Measurements from ENCODE around the gene ARHGAP23. TPM values are rescaled to one million over a fixed set of nuclear protein-coding genes. Genes with fewer than 3 reads are reported as not detected.
"Not testable (repeated sequence)": the region's sequence is repeated elsewhere in the genome, so short reads cannot be mapped to it uniquely, and the experiment has no call there.

Gene ARHGAP23
- total RNA-seq, 1 donor from 2014 or later, result 145 TPM

GRCh38 chr17:38460716-38461630, 32.7 kb downstream of the ARHGAP23 start:
- no peak for DNase-seq (ENCODE audit: extremely low read depth, low read depth, low spot score)

- DNase-seq (ENCODE audit: extremely low read depth, low read depth, low spot score), result no peak
Measured at GRCh38 chr17:38461683-38462082, 33.4 kb downstream of the ARHGAP23 start.

- DNase-seq (ENCODE audit: extremely low read depth, low read depth, low spot score), result no peak
Measured at GRCh38 chr17:38463451-38463858, 35.2 kb downstream of the ARHGAP23 start.

GRCh38 chr17:38464251-38464722, 36.0 kb downstream of the ARHGAP23 start:
- no peak for DNase-seq (ENCODE audit: extremely low read depth, low read depth, low spot score)

GRCh38 chr17:38464723-38465390, 36.6 kb downstream of the ARHGAP23 start:
- DNase-seq (ENCODE audit: extremely low read depth, low read depth, low spot score), result no peak

- no peak for DNase-seq (ENCODE audit: extremely low read depth, low read depth, low spot score)
Measured at GRCh38 chr17:38465391-38466345, 37.4 kb downstream of the ARHGAP23 start.

GRCh38 chr17:38466346-38467315, 38.4 kb downstream of the ARHGAP23 start:
- no peak for DNase-seq (ENCODE audit: extremely low read depth, low read depth, low spot score)

GRCh38 chr17:38467491-38467890, 39.2 kb downstream of the ARHGAP23 start:
- no peak for DNase-seq (ENCODE audit: extremely low read depth, low read depth, low spot score)

- no peak for DNase-seq (ENCODE audit: extremely low read depth, low read depth, low spot score)
Measured at GRCh38 chr17:38469875-38470274, 41.6 kb downstream of the ARHGAP23 start.

GRCh38 chr17:38471253-38471652, 43.0 kb downstream of the ARHGAP23 start:
- DNase-seq (ENCODE audit: extremely low read depth, low read depth, low spot score), result not testable (repeated sequence)

GRCh38 chr17:38474666-38475065, 46.4 kb downstream of the ARHGAP23 start:
- not testable (repeated sequence) for DNase-seq (ENCODE audit: extremely low read depth, low read depth, low spot score)

- no peak for DNase-seq (ENCODE audit: extremely low read depth, low read depth, low spot score)
Measured at GRCh38 chr17:38476549-38476948, 48.3 kb downstream of the ARHGAP23 start.

- DNase-seq (ENCODE audit: extremely low read depth, low read depth, low spot score), result not testable (repeated sequence)
Measured at GRCh38 chr17:38477417-38477816, 49.2 kb downstream of the ARHGAP23 start.

GRCh38 chr17:38477951-38478350, 49.7 kb downstream of the ARHGAP23 start:
- not testable (repeated sequence) for DNase-seq (ENCODE audit: extremely low read depth, low read depth, low spot score)

GRCh38 chr17:38478667-38479066, 50.4 kb downstream of the ARHGAP23 start:
- not testable (repeated sequence) for DNase-seq (ENCODE audit: extremely low read depth, low read depth, low spot score)

GRCh38 chr17:38482039-38482699, 53.9 kb downstream of the ARHGAP23 start:
- DNase-seq (ENCODE audit: extremely low read depth, low read depth, low spot score), result not testable (repeated sequence)

- DNase-seq (ENCODE audit: extremely low read depth, low read depth, low spot score), result not testable (repeated sequence)
Measured at GRCh38 chr17:38482700-38483043, 54.4 kb downstream of the ARHGAP23 start.

GRCh38 chr17:38484242-38485145, 56.2 kb downstream of the ARHGAP23 start:
- DNase-seq (ENCODE audit: extremely low read depth, low read depth, low spot score), result not testable (repeated sequence)

Data from glomerular endothelial cell (primary cell).